Suppressor macrophage treated with lipopolysaccharide for 4 hours (primary cell): Measurements from ENCODE around the gene EN2.
A peak's percentile ranks its signal among the peaks of the same experiment; 100 is the strongest.

Source experiments
- DNase-seq: peaks from one replicate; pipeline ENCODE4 v3.0.0-alpha.2; 2020

Gene EN2

DNA sequence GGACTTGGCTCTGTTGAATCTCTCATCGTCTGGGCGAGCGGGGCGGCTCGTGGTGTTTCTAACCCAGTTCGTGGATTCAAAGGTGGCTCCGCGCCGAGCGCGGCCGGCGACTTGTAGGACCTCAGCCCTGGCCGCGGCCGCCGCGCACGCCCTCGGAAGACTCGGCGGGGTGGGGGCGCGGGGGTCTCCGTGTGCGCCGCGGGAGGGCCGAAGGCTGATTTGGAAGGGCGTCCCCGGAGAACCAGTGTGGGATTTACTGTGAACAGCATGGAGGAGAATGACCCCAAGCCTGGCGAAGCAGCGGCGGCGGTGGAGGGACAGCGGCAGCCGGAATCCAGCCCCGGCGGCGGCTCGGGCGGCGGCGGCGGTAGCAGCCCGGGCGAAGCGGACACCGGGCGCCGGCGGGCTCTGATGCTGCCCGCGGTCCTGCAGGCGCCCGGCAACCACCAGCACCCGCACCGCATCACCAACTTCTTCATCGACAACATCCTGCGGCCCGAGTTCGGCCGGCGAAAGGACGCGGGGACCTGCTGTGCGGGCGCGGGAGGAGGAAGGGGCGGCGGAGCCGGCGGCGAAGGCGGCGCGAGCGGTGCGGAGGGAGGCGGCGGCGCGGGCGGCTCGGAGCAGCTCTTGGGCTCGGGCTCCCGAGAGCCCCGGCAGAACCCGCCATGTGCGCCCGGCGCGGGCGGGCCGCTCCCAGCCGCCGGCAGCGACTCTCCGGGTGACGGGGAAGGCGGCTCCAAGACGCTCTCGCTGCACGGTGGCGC is at the start of gene EN2:
Gene EN2 (plus strand): TSS at position 19 of the 767 bp plus-strand sequence. CDS start 249 bp downstream, at position 268.
- DNase-seq = no peak

- no peak for DNase-seq
Observed at GRCh38 chr7:155408651-155409586, 49.0 kb upstream of the EN2 start.

- DNase-seq = no peak
Observed at GRCh38 chr7:155409980-155410379, 47.9 kb upstream of the EN2 start.

DNA sequence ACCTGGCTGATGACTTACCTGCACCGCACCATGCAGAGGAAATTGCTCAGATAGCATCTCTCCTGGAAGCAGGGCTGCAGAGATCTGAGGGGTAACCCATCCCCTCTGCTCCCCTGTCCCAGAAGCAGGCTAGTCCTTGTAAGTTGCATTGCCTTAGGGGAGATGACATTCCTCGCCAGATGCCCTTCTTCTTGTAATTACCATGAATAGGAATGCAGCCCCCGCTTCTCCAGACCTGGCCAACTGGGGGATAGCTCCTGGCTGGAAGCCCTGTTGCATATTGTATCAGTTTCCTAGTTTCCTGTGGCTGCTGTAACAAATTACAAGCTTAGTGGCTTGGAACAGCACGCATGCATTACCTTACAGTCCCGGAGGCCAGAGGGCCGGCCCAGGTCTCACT is 47.5 kb upstream of the EN2 start:
- no peak for DNase-seq

DNA sequence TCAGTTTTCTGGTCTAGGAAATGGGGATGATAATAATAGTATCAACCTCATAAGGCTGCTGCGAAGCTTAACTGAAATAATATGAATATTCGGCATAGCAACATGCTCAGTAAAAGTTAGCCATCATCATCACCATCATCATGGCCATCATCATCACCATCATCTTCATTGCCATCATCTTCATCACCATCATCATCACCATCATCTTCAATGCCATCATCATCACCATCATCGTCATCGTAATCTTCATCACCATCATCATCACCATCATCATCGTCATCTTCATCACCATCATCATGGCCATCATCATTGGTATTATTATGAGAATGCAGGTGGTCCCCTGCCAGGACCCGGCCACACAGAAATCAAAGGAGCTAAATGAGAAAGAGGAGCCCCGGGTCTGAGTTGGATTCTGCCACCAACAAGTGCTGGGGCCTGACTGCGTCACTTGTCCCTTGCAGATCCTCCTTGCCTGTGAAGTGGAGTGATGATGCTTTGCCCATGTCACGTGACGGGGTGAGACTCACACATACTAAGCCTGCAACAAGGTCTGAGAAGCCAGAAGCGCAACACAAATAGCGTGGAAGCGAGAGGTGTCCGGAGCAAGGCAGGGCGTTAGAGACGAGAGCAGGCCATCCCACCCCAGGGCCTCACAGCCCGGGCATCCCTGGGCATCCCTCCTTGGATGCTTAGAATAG is 46.1 kb upstream of the EN2 start:
- no peak for DNase-seq

DNA sequence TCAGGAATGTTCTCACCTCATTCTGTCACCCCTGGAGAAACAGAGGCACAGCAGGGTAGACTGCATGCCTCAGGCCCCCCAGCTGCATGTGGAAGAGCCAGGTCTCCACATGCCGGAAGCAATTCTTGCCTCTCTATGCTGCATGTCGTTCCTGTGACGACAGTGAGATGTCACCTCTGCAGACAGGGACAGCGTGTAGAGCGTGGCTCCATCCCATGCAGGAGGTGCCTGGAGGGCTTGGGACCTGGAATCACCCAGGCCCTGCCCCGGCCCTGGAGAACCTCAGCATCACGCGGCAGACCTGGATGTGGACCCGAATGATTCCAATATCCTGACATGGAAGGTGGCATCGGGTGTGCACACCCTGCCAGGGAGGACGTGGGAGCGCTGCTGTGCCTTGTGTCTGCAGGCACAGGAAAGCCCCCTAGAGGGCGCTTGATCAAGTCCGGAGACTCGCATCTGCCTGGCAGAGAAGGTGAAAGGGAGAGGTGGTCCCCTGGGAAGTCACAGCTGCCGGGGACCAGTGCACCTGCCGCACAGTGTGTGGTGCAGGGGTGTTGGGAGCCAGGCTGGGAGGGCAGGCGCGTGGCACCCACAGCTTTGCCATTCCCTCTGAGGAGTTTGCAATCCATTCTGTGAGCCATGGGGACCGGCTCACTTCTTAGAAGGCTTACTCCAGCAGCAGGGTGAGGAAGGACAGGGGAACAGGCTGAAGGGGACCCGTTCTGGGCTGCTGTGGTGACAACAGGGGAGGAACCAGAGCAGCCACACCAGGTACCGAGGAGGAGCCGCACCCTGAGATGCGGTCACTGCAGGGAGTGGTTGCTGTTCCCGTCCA is 45.3 kb upstream of the EN2 start:
- DNase-seq = peak; percentile 66

- DNase-seq = no peak
Observed at GRCh38 chr7:155414547-155415492, 43.1 kb upstream of the EN2 start.

DNA sequence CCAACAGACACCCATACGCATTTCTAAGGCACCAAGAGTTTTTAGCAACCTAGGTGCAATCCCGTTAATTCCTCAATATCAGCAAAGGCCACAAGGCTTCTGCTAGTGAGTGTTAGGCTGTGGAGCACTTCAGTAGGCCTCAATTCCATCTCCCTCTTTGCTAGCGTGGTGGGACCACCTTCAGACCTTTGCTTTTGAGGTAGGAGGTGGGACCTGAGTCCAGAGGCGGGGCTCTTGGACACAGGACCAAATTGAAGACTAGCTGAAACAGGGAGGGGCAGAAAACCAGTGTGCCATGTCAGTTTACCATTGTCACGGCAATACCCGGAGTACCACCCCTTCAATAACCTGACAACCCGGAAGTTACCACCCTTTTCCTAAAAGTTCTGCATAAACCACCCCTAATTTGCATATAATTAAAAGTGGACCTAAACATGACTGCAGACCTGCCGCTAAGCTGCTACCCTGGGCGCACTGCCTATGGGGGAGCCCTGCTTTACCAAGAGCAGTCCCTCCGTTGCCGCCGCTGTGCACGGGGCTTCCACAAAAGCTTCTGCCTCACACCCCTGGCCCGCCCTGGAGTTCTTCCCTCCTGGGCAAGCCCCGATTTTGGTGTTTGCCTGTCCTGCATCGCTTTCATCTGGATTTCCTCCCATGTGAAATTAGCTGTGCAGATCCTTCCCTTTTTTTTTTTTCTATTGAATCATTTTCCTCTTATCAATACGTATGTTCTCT is 41.1 kb upstream of the EN2 start:
- no peak for DNase-seq

GRCh38 chr7:155418304-155418703 is 39.6 kb upstream of the EN2 start:
- DNase-seq = no peak

GRCh38 chr7:155418941-155419755 is 38.8 kb upstream of the EN2 start:
- DNase-seq = no peak

DNA sequence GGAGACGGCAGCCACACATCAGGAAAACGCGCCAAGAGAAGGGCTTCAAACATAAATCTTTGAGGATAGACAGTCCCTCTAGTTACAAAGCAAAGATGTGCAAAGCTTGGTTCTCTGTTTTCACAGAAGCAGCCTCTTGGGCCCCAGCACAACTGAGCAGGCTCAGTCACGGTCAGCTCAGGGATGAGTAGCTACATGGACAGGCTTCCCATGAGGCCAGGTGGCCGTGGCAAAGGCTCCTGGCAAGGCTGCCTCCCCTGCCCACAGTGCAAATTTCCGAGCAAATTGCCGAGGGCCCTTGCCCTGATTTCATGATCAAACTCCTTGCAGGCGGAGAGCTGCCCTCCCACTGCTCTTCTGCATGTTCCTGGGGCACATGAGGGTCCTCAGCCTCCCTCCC is 37.8 kb upstream of the EN2 start:
- DNase-seq = no peak

- DNase-seq = no peak
Observed at GRCh38 chr7:155422151-155422550, 35.8 kb upstream of the EN2 start.

GRCh38 chr7:155422599-155423336 is 35.2 kb upstream of the EN2 start:
- no peak for DNase-seq

DNA sequence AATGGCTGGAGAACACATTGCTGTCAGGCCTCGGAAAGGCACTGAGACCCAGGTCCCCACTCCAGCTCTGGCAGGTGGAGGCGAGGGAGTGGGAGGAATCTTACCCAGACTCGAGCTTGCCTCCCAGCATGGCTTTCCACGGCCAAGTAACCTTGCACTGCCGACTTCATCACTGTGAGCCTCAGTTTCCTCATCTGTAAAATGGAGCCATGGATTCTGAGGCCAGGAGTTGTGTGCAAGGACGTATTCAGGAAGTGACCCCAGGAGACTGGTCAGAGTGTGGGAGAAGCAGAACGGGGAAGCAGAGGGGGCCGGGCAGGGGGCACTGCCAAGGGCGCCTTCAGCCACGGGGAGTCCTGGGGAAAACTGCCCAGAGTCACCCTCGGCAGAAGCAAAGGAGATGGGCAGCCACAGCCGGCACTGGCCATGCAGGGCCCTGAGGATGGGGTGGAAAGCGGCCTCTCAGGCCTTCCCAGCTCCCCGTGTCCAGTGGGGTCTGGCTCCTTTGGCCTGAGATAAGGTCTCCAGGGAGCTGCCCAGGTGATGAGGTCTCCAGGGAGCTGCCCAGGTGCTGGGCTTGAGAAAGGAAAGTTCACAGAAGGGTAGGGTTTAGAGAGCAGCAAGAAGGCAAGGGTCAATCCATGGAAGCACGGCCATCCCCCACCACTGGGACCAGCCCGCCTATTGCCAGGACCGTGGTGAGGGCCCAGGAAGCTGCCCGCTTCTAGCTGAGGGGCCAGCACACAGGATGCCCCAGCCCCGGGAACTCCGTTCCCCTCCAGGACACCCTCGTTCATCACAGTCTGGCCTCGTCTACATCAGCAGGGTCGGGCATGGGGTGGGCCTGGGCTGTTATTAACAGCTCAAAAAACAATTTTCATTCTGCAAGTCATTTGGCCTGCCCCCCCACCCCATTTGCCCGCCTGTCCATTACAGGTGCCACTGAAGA is 34.3 kb upstream of the EN2 start:
- no peak for DNase-seq

GRCh38 chr7:155424301-155425010 is 33.5 kb upstream of the EN2 start:
- no peak for DNase-seq

DNA sequence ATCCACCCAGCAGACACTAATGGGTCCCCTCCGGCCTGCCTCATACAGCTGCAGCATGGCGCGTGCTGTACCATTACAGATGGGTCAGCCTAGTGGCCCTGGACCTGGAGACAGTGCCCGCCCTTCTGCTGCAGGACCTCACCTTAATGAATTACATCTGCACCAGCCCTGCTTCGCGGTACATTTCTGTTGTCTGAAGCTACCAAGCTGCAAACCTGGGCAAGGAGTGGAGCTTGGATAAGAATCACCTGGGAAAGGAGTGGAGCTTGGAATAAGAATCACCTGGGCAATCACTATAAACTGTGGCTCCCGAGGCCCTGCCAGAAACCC is 33.0 kb upstream of the EN2 start:
- no peak for DNase-seq

DNA sequence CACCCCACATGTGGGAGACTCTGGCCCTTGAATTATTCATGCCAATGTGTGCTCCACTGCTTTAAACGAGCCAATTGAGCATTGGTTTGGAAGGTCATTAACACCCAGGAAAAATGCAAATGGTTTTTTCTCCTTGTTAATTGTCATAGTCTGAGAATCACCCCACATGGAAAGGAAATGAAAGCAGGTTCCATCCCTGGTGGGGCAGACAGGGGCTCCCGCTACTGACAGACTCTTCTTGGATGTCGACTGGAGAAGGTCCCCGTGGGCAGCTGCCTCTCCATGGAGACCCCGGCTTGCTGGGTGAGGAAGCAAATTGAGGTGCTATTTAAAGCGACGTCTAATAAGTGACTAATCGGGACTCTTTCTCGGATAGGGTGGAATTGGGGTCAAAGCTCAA is 32.0 kb upstream of the EN2 start:
- DNase-seq = no peak
